Neural progenitor cell (in vitro differentiated cells): Measurements from ENCODE around the gene SUB1. TPM values are rescaled to one million over a fixed set of nuclear protein-coding genes. Genes with fewer than 3 reads are reported as not detected.
A peak's percentile ranks its signal among the peaks of the same experiment; 100 is the strongest.

Source experiments
- DNase-seq: peaks from one replicate; pipeline ENCODE4 v3.0.0-alpha.2; 2016; ENCODE audit warnings: low spot score
- H2AFZ ChIP-seq: fragments of 200-600 bp; sonication (generic); replicated peaks from 2 replicates; pipeline ENCODE4 v1.6.1; 2016; ENCODE audit warnings: antibody characterized with exemption
- H3F3A ChIP-seq: fragments of 200-600 bp; sonication (generic); 2 replicates; pipeline ENCODE4 v1.6.1; 2016; ENCODE audit warnings: antibody characterized with exemption, low read depth
- H3K27ac ChIP-seq: fragments of 200-600 bp; sonication (generic); 2 replicates; pipeline ENCODE4 v1.5.1; 2016; ENCODE audit warnings: mild to moderate bottlenecking
- H3K27me3 ChIP-seq: fragments of 200-600 bp; sonication (generic); 2 replicates; pipeline ENCODE4 v1.6.1; 2016; ENCODE audit warnings: mild to moderate bottlenecking, moderate library complexity
- H3K36me3 ChIP-seq: fragments of 200-600 bp; sonication (generic); 2 replicates; pipeline ENCODE4 v1.5.1; 2016
- H3K4me1 ChIP-seq: fragments of 200-600 bp; sonication (generic); 2 replicates; pipeline ENCODE4 v1.6.1; 2016; ENCODE audit warnings: mixed run types
- H3K4me2 ChIP-seq: fragments of 200-600 bp; sonication (generic); 2 replicates; pipeline ENCODE4 v1.6.1; 2016
- H3K4me3 ChIP-seq: fragments of 200-600 bp; sonication (generic); 2 replicates; pipeline ENCODE4 v1.5.1; 2016
- H3K79me2 ChIP-seq: fragments of 200-600 bp; sonication (generic); 2 replicates; pipeline ENCODE4 v1.6.1; 2016; ENCODE audit warnings: low read depth
- H3K9ac ChIP-seq: fragments of 200-600 bp; sonication (generic); 2 replicates; pipeline ENCODE4 v1.6.1; 2016
- H3K9me3 ChIP-seq: fragments of 200-600 bp; sonication (generic); 2 replicates; pipeline ENCODE4 v1.5.1; 2016; ENCODE audit warnings: low read depth
- H4K20me1 ChIP-seq: fragments of 200-600 bp; sonication (generic); 2 replicates; pipeline ENCODE4 v1.6.1; 2016; ENCODE audit warnings: low read depth
- H3K27ac Mint-ChIP-seq: 3 replicates; pipeline ENCODE4 v1.8.0; 2021; ENCODE audit warnings: mixed read lengths
- H3K27me3 Mint-ChIP-seq: 2 replicates; pipeline ENCODE4 v1.8.0; 2022; ENCODE audit warnings: low read depth, mild to moderate bottlenecking, inconsistent platforms, moderate library complexity, mixed read lengths; ENCODE audit not compliant: insufficient read depth
- H3K36me3 Mint-ChIP-seq: 3 replicates; pipeline ENCODE4 v1.8.0; 2021; ENCODE audit warnings: mixed read lengths
- H3K4me1 Mint-ChIP-seq: 3 replicates; pipeline ENCODE4 v1.8.0; 2021; ENCODE audit warnings: mixed read lengths
- H3K4me3 Mint-ChIP-seq: 3 replicates; pipeline ENCODE4 v1.8.0; 2021; ENCODE audit warnings: mild to moderate bottlenecking, moderate library complexity, mixed read lengths
- H3K9me3 Mint-ChIP-seq: 3 replicates; pipeline ENCODE4 v1.8.0; 2020; ENCODE audit warnings: mixed read lengths
- EZH2 ChIP-seq: fragments of 200-600 bp; sonication (generic); IDR thresholded peaks from 2 replicates; pipeline ENCODE4 v1.6.1; 2017; ENCODE audit warnings: antibody characterized with exemption, mild to moderate bottlenecking, moderate library complexity
- EZH2phosphoT487 ChIP-seq: fragments of 200-600 bp; sonication (generic); IDR thresholded peaks from 2 replicates; pipeline ENCODE4 v1.6.1; 2017; ENCODE audit warnings: antibody characterized with exemption
- total RNA-seq: library from RNA; depleted of rRNA; stranded (reverse); fragments of >200 nt; gene quantifications from 2 replicates; pipeline ENCODE4 v1.2.3, GENCODE V29; 2015; ENCODE audit warnings: low replicate concordance
- TF ChIP-seq, protein P1 (sequence below): fragments of 200-600 bp; sonication (generic); IDR thresholded peaks from 2 replicates; pipeline ENCODE4 v1.5.1; 2017; ENCODE audit warnings: antibody characterized with exemption, mild to moderate bottlenecking

Gene SUB1
- total RNA-seq, 1 donor from 2014 or later: 789 TPM

GRCh38 chr5:32559411-32559810 lies 25.9 kb upstream of the SUB1 start:
- TF ChIP-seq, protein P1, sequence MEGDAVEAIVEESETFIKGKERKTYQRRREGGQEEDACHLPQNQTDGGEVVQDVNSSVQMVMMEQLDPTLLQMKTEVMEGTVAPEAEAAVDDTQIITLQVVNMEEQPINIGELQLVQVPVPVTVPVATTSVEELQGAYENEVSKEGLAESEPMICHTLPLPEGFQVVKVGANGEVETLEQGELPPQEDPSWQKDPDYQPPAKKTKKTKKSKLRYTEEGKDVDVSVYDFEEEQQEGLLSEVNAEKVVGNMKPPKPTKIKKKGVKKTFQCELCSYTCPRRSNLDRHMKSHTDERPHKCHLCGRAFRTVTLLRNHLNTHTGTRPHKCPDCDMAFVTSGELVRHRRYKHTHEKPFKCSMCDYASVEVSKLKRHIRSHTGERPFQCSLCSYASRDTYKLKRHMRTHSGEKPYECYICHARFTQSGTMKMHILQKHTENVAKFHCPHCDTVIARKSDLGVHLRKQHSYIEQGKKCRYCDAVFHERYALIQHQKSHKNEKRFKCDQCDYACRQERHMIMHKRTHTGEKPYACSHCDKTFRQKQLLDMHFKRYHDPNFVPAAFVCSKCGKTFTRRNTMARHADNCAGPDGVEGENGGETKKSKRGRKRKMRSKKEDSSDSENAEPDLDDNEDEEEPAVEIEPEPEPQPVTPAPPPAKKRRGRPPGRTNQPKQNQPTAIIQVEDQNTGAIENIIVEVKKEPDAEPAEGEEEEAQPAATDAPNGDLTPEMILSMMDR: no peak
- TF ChIP-seq EZH2: no peak
- TF ChIP-seq EZH2phosphoT487: no peak
- Histone ChIP-seq H3K4me2 (no peak overlapping the region), H3K27me3 (no peaks in the 10 kb centered on the region), H3K9me3 (no peaks in the 10 kb centered on the region), H3K27ac (no peak overlapping the region), H4K20me1 (no peaks in the 10 kb centered on the region), H3K79me2 (no peaks in the 10 kb centered on the region), H3K4me1 (no peaks in the 10 kb centered on the region), H2AFZ (no peak overlapping the region), H3K4me3 (no peak overlapping the region), H3F3A (no peaks in the 10 kb centered on the region), H3K9ac (no peak overlapping the region), H3K36me3 (no peaks in the 10 kb centered on the region)
- Mint-ChIP-seq H3K36me3 (peaks cover 2% of the 10 kb centered on the region), H3K4me3 (no peak overlapping the region), H3K27ac (no peak overlapping the region), H3K4me1 (peaks cover 20% of the 10 kb centered on the region), H3K27me3 (peaks cover 7% of the 10 kb centered on the region), H3K9me3 (peaks cover 4% of the 10 kb centered on the region)
- no peak for DNase-seq

- Mint-ChIP-seq H3K27me3 (peaks cover 8% of the 10 kb centered on the region), H3K4me3 (no peak overlapping the region), H3K4me1 (peaks cover 20% of the 10 kb centered on the region), H3K9me3 (peaks cover 4% of the 10 kb centered on the region), H3K36me3 (peaks cover 2% of the 10 kb centered on the region), H3K27ac (no peak overlapping the region)
- H3K9me3 ChIP-seq: no peaks in the 10 kb centered on the region
- H4K20me1 ChIP-seq: no peaks in the 10 kb centered on the region
- TF ChIP-seq EZH2phosphoT487 (no peak), EZH2 (no peak)
- TF ChIP-seq, protein P1: no peak
- no peaks in the 10 kb centered on the region for H3K79me2 ChIP-seq
- no peak overlapping the region for H3K27ac ChIP-seq
- no peaks in the 10 kb centered on the region for H3K36me3 ChIP-seq
- H3K9ac ChIP-seq: no peak overlapping the region
- no peaks in the 10 kb centered on the region for H3K27me3 ChIP-seq
- no peak overlapping the region for H3K4me2 ChIP-seq
- no peaks in the 10 kb centered on the region for H3F3A ChIP-seq
- H3K4me3 ChIP-seq: no peak overlapping the region
- no peaks in the 10 kb centered on the region for H3K4me1 ChIP-seq
- H2AFZ ChIP-seq: no peak overlapping the region
- DNase-seq: no peak
Measured at GRCh38 chr5:32559921-32560320, 25.4 kb upstream of the SUB1 start.

DNA sequence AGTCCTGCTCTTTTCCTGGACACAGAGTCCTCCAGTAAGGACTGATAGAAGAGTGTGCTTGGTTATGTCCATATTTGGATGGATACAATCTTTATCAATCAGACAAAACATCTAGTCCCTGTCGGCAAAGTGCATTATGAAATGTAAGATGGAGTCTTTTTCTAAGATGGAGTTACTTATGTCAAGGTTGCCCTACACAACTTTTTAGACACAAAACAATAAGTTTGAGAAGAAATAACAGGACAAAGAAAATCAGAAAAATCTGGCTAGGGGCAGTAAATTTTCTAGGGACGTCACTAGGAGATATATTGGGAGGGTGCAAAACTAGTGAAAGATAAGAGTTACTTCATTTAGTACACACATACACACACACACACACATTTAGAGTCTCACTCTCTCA lies 23.3 kb upstream of the SUB1 start:
- Mint-ChIP-seq H3K9me3 (peaks cover 6% of the 10 kb centered on the region), H3K36me3 (peaks cover 2% of the 10 kb centered on the region), H3K4me3 (no peak overlapping the region), H3K27ac (peak overlapping the region; percentile 14), H3K4me1 (peaks cover 17% of the 10 kb centered on the region), H3K27me3 (peaks cover 9% of the 10 kb centered on the region)
- no peaks in the 10 kb centered on the region for H3F3A ChIP-seq
- H4K20me1 ChIP-seq: no peaks in the 10 kb centered on the region
- no peak overlapping the region for H3K4me2 ChIP-seq
- TF ChIP-seq EZH2: no peak
- no peak for TF ChIP-seq EZH2phosphoT487
- TF ChIP-seq, protein P1: no peak
- no peak overlapping the region for H3K4me3 ChIP-seq
- H3K27me3 ChIP-seq: no peaks in the 10 kb centered on the region
- no peaks in the 10 kb centered on the region for H3K79me2 ChIP-seq
- no peak overlapping the region for H3K27ac ChIP-seq
- no peak overlapping the region for H3K9ac ChIP-seq
- no peaks in the 10 kb centered on the region for H3K36me3 ChIP-seq
- no peaks in the 10 kb centered on the region for H3K9me3 ChIP-seq
- no peaks in the 10 kb centered on the region for H3K4me1 ChIP-seq
- no peak for DNase-seq
- no peak overlapping the region for H2AFZ ChIP-seq
